SU-DHL-6 (cell line): ENCODE measurements around the gene MAP4.

ENCODE experiments used
- CTCF ChIP-seq: fragments of 200-600 bp; sonication (generic); IDR thresholded peaks from one replicate; pipeline ENCODE4 v1.5.1; 2017; ENCODE audit warnings: antibody characterized with exemption, mild to moderate bottlenecking, low read length, moderate library complexity; ENCODE audit not compliant: insufficient read depth, poor library complexity, severe bottlenecking
- EZH2phosphoT487 ChIP-seq: fragments of 200-600 bp; sonication (generic), shearing (Covaris generic); conservative IDR thresholded peaks from 2 replicates; pipeline ENCODE4 v1.6.1; 2018; ENCODE audit warnings: mild to moderate bottlenecking, antibody characterized with exemption, low read length, moderate library complexity, mixed read lengths

- TF ChIP-seq CTCF (no peak), EZH2phosphoT487 (no peak)
Measured at GRCh38 chr3:47854267-47854666, 161.9 kb downstream of the MAP4 start.
